HUES64 (cell line): ENCODE measurements around the gene TWF2. TPM values are rescaled to one million over a fixed set of nuclear protein-coding genes. Genes with fewer than 3 reads are reported as not detected.
"Not testable (repeated sequence)": the region's sequence is repeated elsewhere in the genome, so short reads cannot be mapped to it uniquely, and the experiment has no call there.

ENCODE experiments used
- H3K27ac ChIP-seq: 2 replicates; pipeline ENCODE4 v1.7.0; 2013; ENCODE audit warnings: low read depth, low read length, inconsistent platforms
- H3K27me3 ChIP-seq: 2 replicates; pipeline ENCODE4 v1.6.1; 2013; ENCODE audit warnings: mild to moderate bottlenecking, low read length; ENCODE audit not compliant: insufficient read depth
- H3K36me3 ChIP-seq: 2 replicates; pipeline ENCODE4 v1.6.1; 2013; ENCODE audit warnings: mild to moderate bottlenecking, low read length; ENCODE audit not compliant: insufficient read depth
- H3K4me1 ChIP-seq: 2 replicates; pipeline ENCODE4 v1.6.1; 2013; ENCODE audit warnings: mild to moderate bottlenecking, low read length, moderate library complexity; ENCODE audit not compliant: insufficient read depth
- H3K4me3 ChIP-seq: 2 replicates; pipeline ENCODE4 v1.5.1; 2013; ENCODE audit warnings: mild to moderate bottlenecking, low read length, moderate library complexity
- H3K9ac ChIP-seq: 2 replicates; pipeline ENCODE4 v1.6.1; 2013; ENCODE audit warnings: mild to moderate bottlenecking, low read depth, low read length
- H3K9me3 ChIP-seq: 2 replicates; pipeline ENCODE4 v1.6.1; 2013; ENCODE audit warnings: low read depth, low read length; ENCODE audit not compliant: insufficient read depth
- WGBS: fragments of 150-250, 120-280 bp; methylation state at CpG from one replicate; pipeline ENCODE4 v1.1.7; 2013; ENCODE audit warnings: missing lambda C conversion rate; 5-methylcytosine and 5-hydroxymethylcytosine counted together
- polyA plus RNA-seq, 2 experiments: library from polyadenylated mRNA; stranded (reverse); fragments of 50-300 nt; gene quantifications; one replicate each; pipeline ENCODE4 v1.2.3, GENCODE V29; 2013

Gene TWF2
- 40.0 TPM for polyA plus RNA-seq (2013, experiment 1 of 2)
- polyA plus RNA-seq (2013, experiment 2 of 2): 38.1 TPM

GRCh38 chr3:52238761-52239701, at the start of gene TWF2:
TSS of gene TWF2 (minus strand) at chr3:52239158. CDS start at chr3:52239016, 142 bp downstream.
- Histone ChIP-seq H3K27ac (peak within 1 kb of the TSS; percentile 42), H3K9ac (peak within 1 kb of the TSS; percentile 80), H3K4me1 (peaks cover 23% of the 10 kb centered on the region), H3K4me3 (peak within 1 kb of the TSS; percentile 89), H3K36me3 (no peaks in the 10 kb centered on the region), H3K9me3 (no peaks in the 10 kb centered on the region), H3K27me3 (peaks cover 5% of the 10 kb centered on the region; the same call in 1 of the 2 replicates)
- WGBS: 2% methylated on average over 91 of the region's 92 CpGs

DNA sequence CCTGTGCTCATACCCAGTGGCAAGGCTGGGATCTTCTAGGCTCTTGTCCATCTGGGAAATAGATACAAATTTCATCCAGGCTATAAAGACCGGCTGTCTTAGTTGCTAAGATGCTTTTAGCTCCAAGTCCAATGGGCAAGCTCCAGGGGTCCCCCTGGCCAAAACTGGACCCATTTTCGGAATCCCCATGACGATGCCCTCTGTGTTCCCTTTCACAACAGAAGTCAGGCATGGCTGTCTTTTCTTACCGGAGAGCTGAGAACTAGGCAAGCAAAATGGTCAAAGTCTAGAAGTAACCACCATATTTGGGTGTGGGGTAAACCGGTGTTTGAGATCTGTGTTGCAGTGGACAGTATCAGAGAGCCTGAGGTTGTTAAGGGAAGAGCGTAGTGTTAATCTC, 49.7 kb upstream of the TWF2 start:
- Histone ChIP-seq H3K9ac (0 out of 2 replicates have a peak overlapping the region, but pooled peaks have one; percentile 96), H3K27me3 (no peaks in the 10 kb centered on the region), H3K27ac (no peak overlapping the region), H3K4me1 (peaks cover 3% of the 10 kb centered on the region; the same call in 1 of the 2 replicates), H3K9me3 (no peaks in the 10 kb centered on the region), H3K4me3 (peak overlapping the region; percentile 89), H3K36me3 (no peaks in the 10 kb centered on the region)
- 94% methylated on average over 6 of the region's 6 CpGs for WGBS

GRCh38 chr3:52286777-52287110, 47.8 kb upstream of the TWF2 start:
- H3K4me3 ChIP-seq: peak overlapping the region; percentile 89
- peak overlapping the region; percentile 96 for H3K9ac ChIP-seq
- H3K27ac ChIP-seq: no peak overlapping the region; the same call in 1 of the 2 replicates
- H3K9me3 ChIP-seq: no peaks in the 10 kb centered on the region
- no peaks in the 10 kb centered on the region for H3K27me3 ChIP-seq
- no peaks in the 10 kb centered on the region for H3K36me3 ChIP-seq
- peaks cover 3% of the 10 kb centered on the region; the same call in 1 of the 2 replicates for H3K4me1 ChIP-seq
- WGBS: 89% methylated on average over 8 of the region's 8 CpGs

- not testable (repeated sequence) for H3K4me3 ChIP-seq, H3K27me3 ChIP-seq, H3K9me3 ChIP-seq, H3K4me1 ChIP-seq, H3K9ac ChIP-seq, H3K27ac ChIP-seq, H3K36me3 ChIP-seq
- 90% methylated on average over 4 of the region's 4 CpGs for WGBS
These were observed 45.1 kb upstream of the TWF2 start for GRCh38 chr3:52284051-52284450.

DNA sequence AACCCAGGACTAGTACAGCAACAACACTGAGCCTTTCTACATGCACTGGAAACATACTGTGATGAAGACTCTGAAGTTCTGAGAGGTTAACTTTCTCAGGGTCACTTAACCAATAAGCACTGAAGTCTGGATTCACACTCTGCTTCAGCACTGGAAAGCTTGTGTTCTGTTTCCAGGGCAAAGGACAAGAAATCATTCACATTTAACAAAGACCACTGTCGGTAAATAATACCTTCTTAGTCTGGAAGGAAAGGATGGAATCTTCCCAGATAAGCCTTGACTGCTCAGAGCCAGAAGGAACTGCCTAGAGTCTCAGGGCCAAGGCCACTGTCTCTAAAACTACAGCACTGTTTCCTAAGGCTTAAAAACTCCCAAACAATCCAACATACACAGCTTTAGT, 44.3 kb upstream of the TWF2 start:
- Histone ChIP-seq H3K4me1 (0 out of 2 replicates have a peak, but pooled peaks cover 5% of the 10 kb centered on the region), H3K9ac (no peak overlapping the region), H3K27me3 (no peaks in the 10 kb centered on the region), H3K9me3 (no peaks in the 10 kb centered on the region), H3K36me3 (no peaks in the 10 kb centered on the region), H3K4me3 (no peak overlapping the region), H3K27ac (no peak overlapping the region)
- 83% methylated on average over 1 of the region's 1 CpG for WGBS

DNA sequence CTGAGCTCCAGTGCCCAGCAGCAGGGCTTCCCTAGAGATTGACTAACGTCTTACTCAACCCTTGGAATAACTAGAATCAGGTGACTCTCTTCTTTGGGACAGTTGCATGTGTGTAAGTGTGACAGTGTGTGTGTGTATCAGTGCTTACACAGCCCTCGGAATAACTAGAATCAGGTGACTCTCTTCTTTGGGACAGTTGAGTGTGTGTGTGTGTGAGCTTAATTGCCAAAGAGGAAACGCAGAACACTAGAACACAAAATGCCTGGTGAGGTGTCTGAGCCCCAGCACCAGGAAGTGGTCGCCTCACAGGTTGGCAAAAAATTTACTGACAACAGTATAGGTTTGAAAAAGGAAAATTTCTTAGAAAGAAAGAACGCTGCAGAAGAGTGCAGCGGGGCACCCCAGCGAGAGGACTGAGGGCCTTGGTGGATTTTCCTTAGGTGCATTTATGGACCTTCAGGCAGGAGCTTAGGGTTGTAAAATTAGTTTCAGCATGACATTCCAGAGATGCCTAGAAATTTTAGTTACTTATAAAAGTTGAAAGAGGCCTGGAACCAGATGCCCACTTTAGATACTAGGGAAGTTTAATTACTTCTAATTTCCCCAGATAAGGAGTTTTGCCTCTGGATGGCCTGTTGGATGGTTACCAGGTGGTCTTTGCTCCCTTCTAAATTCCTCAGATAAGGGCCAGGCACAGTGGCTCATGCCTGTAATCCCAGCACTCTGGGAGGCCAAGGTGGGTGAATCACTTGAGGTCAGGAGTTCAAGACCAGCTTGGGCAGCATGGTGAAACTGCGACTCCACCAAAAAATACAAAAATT, 43.2 kb upstream of the TWF2 start:
- no peak overlapping the region for H3K27ac ChIP-seq
- 0 out of 2 replicates have a peak, but pooled peaks cover 5% of the 10 kb centered on the region for H3K4me1 ChIP-seq
- H3K4me3 ChIP-seq: no peak overlapping the region
- H3K9ac ChIP-seq: no peak overlapping the region
- no peaks in the 10 kb centered on the region for H3K27me3 ChIP-seq
- WGBS: 94% methylated on average over 8 of the region's 8 CpGs
- H3K36me3 ChIP-seq: no peaks in the 10 kb centered on the region
- H3K9me3 ChIP-seq: no peaks in the 10 kb centered on the region

DNA sequence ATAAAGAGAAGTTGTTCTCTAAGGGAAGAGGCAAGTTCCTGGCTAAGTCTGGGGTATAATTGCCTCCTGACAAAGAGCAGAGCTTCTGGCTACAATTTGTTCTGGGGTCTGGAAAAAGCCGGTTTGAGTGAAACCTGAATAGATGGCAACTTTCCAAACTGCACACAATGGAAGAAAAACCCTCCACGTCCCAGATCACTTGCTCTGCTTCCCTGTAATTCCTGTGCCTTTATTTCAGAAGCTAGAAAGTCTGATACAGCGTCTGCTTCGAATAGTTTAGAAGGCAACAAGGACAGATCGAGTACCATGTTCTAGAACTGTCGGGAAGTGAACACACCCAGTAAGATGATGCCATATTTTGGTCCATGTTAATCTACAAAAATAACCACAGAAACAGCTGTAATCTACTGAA, 41.1 kb upstream of the TWF2 start:
- Histone ChIP-seq H3K9ac (no peak overlapping the region), H3K27ac (peak overlapping the region; percentile 19; the same call in 1 of the 2 replicates), H3K4me1 (peaks cover 10% of the 10 kb centered on the region; the same call in 1 of the 2 replicates), H3K9me3 (no peaks in the 10 kb centered on the region), H3K4me3 (no peak overlapping the region), H3K36me3 (0 out of 2 replicates have a peak, but pooled peaks cover 2% of the 10 kb centered on the region), H3K27me3 (no peaks in the 10 kb centered on the region)
- 91% methylated on average over 6 of the region's 6 CpGs for WGBS

- peak overlapping the region; percentile 53; the same call in 1 of the 2 replicates for H3K27ac ChIP-seq
- peaks cover 10% of the 10 kb centered on the region; the same call in 1 of the 2 replicates for H3K4me1 ChIP-seq
- H3K4me3 ChIP-seq: peak overlapping the region; percentile 86; the same call in 1 of the 2 replicates
- 80% methylated on average over 2 of the region's 2 CpGs for WGBS
- H3K27me3 ChIP-seq: no peaks in the 10 kb centered on the region
- no peak overlapping the region for H3K9ac ChIP-seq
- H3K36me3 ChIP-seq: 0 out of 2 replicates have a peak, but pooled peaks cover 2% of the 10 kb centered on the region
- no peaks in the 10 kb centered on the region for H3K9me3 ChIP-seq
These were observed 40.6 kb upstream of the TWF2 start for GRCh38 chr3:52279596-52279995.

- Histone ChIP-seq H3K27me3 (no peaks in the 10 kb centered on the region), H3K9ac (peak within 1 kb of the TSS; percentile 99), H3K4me3 (peak within 1 kb of the TSS; percentile 86), H3K4me1 (peaks cover 10% of the 10 kb centered on the region; the same call in 1 of the 2 replicates), H3K27ac (peak within 1 kb of the TSS; percentile 85), H3K36me3 (peaks cover 9% of the 10 kb centered on the region), H3K9me3 (no peaks in the 10 kb centered on the region)
- 1% methylated on average over 58 of the region's 58 CpGs for WGBS
These were observed 39.6 kb upstream of the TWF2 start, which contains the start of gene WDR82 for GRCh38 chr3:52278510-52279069. TSS of gene WDR82 (minus strand) at chr3:52278649. CDS start at chr3:52278361, 288 bp downstream.

DNA sequence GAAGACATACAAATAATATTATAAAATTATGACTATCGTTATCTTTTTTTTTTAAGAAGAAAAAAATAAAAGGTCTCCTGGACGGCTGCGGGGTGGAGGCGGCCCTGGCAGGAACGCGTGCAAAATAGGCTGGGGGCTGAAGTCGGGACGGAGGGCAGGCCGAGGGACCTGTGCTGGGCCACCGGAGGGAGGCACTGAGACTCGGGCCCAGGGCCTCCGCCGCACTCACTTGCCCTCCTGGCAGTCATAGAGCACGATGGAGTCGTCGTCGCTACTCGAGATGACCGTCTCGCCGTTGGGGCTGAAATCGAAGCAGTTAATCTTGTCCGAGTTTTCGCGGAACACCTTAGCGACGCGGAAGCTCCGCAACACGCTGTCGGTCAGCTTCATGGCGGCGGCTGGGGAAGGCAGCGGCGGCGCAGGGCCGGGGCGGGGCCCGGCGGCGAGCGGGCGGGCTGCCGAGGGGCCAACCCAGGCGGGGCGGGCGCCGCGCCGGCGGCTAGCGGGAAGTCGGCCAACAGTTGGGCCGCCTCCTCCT, 39.1 kb upstream of the TWF2 start:
- H3K9ac ChIP-seq: peak overlapping the region; percentile 99
- H3K36me3 ChIP-seq: peaks cover 14% of the 10 kb centered on the region
- H3K4me1 ChIP-seq: peaks cover 10% of the 10 kb centered on the region; the same call in 1 of the 2 replicates
- peak overlapping the region; percentile 86 for H3K4me3 ChIP-seq
- H3K9me3 ChIP-seq: no peaks in the 10 kb centered on the region
- peak overlapping the region; percentile 85 for H3K27ac ChIP-seq
- under 1% methylated on average over 53 of the region's 54 CpGs for WGBS
- H3K27me3 ChIP-seq: no peaks in the 10 kb centered on the region
